ENCODE data around the gene RAB23. TPM values are rescaled to one million over a fixed set of nuclear protein-coding genes. Genes with fewer than 3 reads are reported as not detected.

The RAB23 gene
- total and polyA plus RNA-seq, 2 of the 8 experiments (the other 6 are each of a cell fraction or from before 2014, with no cell fraction given), result 6.5 to 17.2 TPM

- Histone ChIP-seq H3K4me3 (ENCODE audit: extremely low read depth in 1 of 4, insufficient read depth in 2 of 4, low read depth in 3 of 4, low read length in 4 of 4) (no peak overlapping the region), H3K4me2 (ENCODE audit: insufficient read depth in 1 of 2, low read depth in 2 of 2, low read length in 2 of 2) (no peak overlapping the region), H3K14ac (ENCODE audit: insufficient read length) (no peak overlapping the region), H3K79me2 (ENCODE audit: control insufficient read depth in 1 of 2, insufficient read depth in 2 of 2, low read length in 2 of 2) (peaks cover 0 to 18% of the 10 kb centered on the region in 2 experiments; a peak in 2 of 4 replicates), H3K18ac (ENCODE audit: extremely low read depth, low read length) (no peak overlapping the region), H3K56ac (replicated peaks; ENCODE audit: insufficient read length, low read depth, low read length) (no peak overlapping the region), H3K4ac (replicated peaks; ENCODE audit: insufficient read length, low read depth, low read length) (no peak overlapping the region), H3K36me3 (ENCODE audit: control insufficient read depth in 2 of 4, insufficient read depth in 4 of 4, low read length in 3 of 4) (no peaks in the 10 kb centered on the region; a peak in 1 of 8 replicates), H4K8ac (ENCODE audit: extremely low read depth, insufficient read depth, low read length) (no peak overlapping the region), H2BK5ac (ENCODE audit: low read depth, low read length) (no peak overlapping the region), H4K91ac (replicated peaks; ENCODE audit: insufficient read length, low read length) (no peak overlapping the region), H3K27ac (ENCODE audit: low read depth, low read length) (no peak overlapping the region), H3K9ac (replicated peaks in 1 of 4; ENCODE audit: extremely low read depth in 1 of 4, low read depth in 3 of 4, low read length in 3 of 4) (no peak overlapping the region), H3K79me1 (ENCODE audit: low read depth, low read length) (peaks cover 4% of the 10 kb centered on the region; the same call in 1 of the 2 replicates), H2AFZ (ENCODE audit: low read length) (no peak overlapping the region), H2AK5ac (ENCODE audit: low read depth, low read length) (no peak overlapping the region), H2BK20ac (ENCODE audit: low read length) (no peak overlapping the region), H3K4me1 (replicated peaks in 1 of 4; ENCODE audit: control insufficient read depth in 3 of 4, insufficient read depth in 4 of 4, low read length in 3 of 4) (peaks cover 0 to 4% (median 2%) of the 10 kb centered on the region in 4 experiments; a peak in 4 of 7 replicates), H2BK12ac (ENCODE audit: low read depth, low read length) (no peak overlapping the region), H2BK120ac (replicated peaks; ENCODE audit: low read depth, low read length) (no peak overlapping the region), H2BK15ac (ENCODE audit: low read length) (no peak overlapping the region), H4K5ac (ENCODE audit: insufficient read length, low read depth, low read length) (no peak overlapping the region), H3K27me3 (replicated peaks in 1 of 4; ENCODE audit: control insufficient read depth in 3 of 4, extremely low read depth in 1 of 4, insufficient read depth in 3 of 4, low read length in 3 of 4) (no peaks in the 10 kb centered on the region), H3K23ac (ENCODE audit: insufficient read length) (no peak overlapping the region), H4K20me1 (replicated peaks in 1 of 2; ENCODE audit: control insufficient read depth in 1 of 2, insufficient read depth in 2 of 2, low read length in 2 of 2) (no peaks in the 10 kb centered on the region), H3K23me2 (ENCODE audit: low read depth, low read length) (no peaks in the 10 kb centered on the region), H3K9me3 (ENCODE audit: insufficient read depth in 2 of 2, low read depth in 1 of 2, low read length in 1 of 2) (no peaks in the 10 kb centered on the region)
- WGBS, 2 experiments (ENCODE audit: extremely low coverage in 1 of 2, insufficient coverage in 1 of 2, insufficient read length in 1 of 2, insufficient replicate concordance in 2 of 2, low coverage in 1 of 2, low lambda C conversion rate in 2 of 2, missing lambda C conversion rate in 1 of 2), result 92% methylated on average over 7 of the region's 7 CpGs; no CpG with 5 or more reads in 1 of the 2 experiments
- peak; percentile 50 for FAIRE-seq
- ChIA-PET POLR2A (ENCODE audit: partially characterized antibody) (interaction anchor here (1.8 kb wide), 1 partner anchor 16 kb away, joined by 6 read pairs; no protein-coding TSS in a partner anchor), CTCF (ENCODE audit: partially characterized antibody) (interaction anchor here (0.5 kb wide), 1 partner anchor 42 kb away, joined by 3 read pairs; no protein-coding TSS in a partner anchor)
- DNase-seq (ENCODE audit: low read depth in 1 of 2, low spot score in 2 of 2), result no peak
- TF ChIP-seq SP1 (IDR thresholded peaks at IDR 0.05; ENCODE audit: low read depth, low read length), result no peak
- TF ChIP-seq SIX5 (IDR thresholded peaks at IDR 0.05; ENCODE audit: low read depth, low read length), result no peak
- TF ChIP-seq HDAC2 (IDR thresholded peaks at IDR 0.05; ENCODE audit: borderline replicate concordance in 1 of 2, low read depth in 2 of 2, low read length in 2 of 2), result no peak
- no peak for TF ChIP-seq BCL11A (IDR thresholded peaks at IDR 0.05; ENCODE audit: low read depth in 2 of 2, low read length in 2 of 2)
- TF ChIP-seq TAF7 (optimal IDR thresholded peaks at IDR 0.05; ENCODE audit: borderline replicate concordance, low read depth, low read length), result no peak
- TF ChIP-seq SUZ12 (IDR thresholded peaks at IDR 0.05; ENCODE audit: low read length), result no peak
- no peak for TF ChIP-seq POU5F1 (IDR thresholded peaks at IDR 0.05; ENCODE audit: low read depth, low read length)
- TF ChIP-seq CHD2 (IDR thresholded peaks at IDR 0.05; ENCODE audit: low read length), result no peak
- no peak for TF ChIP-seq MAFK (IDR thresholded peaks at IDR 0.05; ENCODE audit: low read depth, low read length)
- TF ChIP-seq CHD1 (IDR thresholded peaks at IDR 0.05; ENCODE audit: low read depth, low read length), result no peak
These were observed 16.4 kb downstream of the RAB23 start for GRCh38 chr6:57205550-57206328.
